A673 (cell line): ENCODE results near the gene ZFYVE28. TPM values are rescaled to one million over a fixed set of nuclear protein-coding genes. Genes with fewer than 3 reads are reported as not detected.
"Not testable (repeated sequence)": the region's sequence is repeated elsewhere in the genome, so short reads cannot be mapped to it uniquely, and the experiment has no call there.

ENCODE experiments used
- BruUV-seq: library from RNA; stranded (reverse); fragments of 400-500 nt; replicated peaks from 2 replicates; lab custom pipeline; 2021; lab: Mats Ljungman, UMichigan
- CTCF ChIA-PET: fragments of 300-600 bp; sonication (Branson Sonifier 250); formaldehyde crosslinking; loops from one replicate; lab custom pipeline; 2022; ENCODE audit warnings: antibody characterized with exemption; lab: Charles Lee
- POLR2A ChIA-PET: fragments of 300-600 bp; sonication (Branson Sonifier 250); formaldehyde crosslinking; loops from one replicate; lab custom pipeline; 2022; ENCODE audit warnings: antibody characterized with exemption; ENCODE audit not compliant: low non-redundant PET; lab: Charles Lee
- DNase-seq: peaks from one replicate; pipeline ENCODE4 v3.0.0-alpha.2; 2015; ENCODE audit warnings: low spot score
- H3K27ac ChIP-seq: fragments of 200-600 bp; sonication (generic); 2 replicates; pipeline ENCODE4 v1.5.1; 2016; ENCODE audit warnings: mixed run types, low read depth, mild to moderate bottlenecking, mixed read lengths, antibody characterized with exemption, low read length; ENCODE audit not compliant: poor library complexity, severe bottlenecking
- H3K27me3 ChIP-seq: fragments of 200-600 bp; sonication (generic); replicated peaks from 2 replicates; pipeline ENCODE4 v1.6.1; 2017; ENCODE audit warnings: mixed run types, low read depth, mild to moderate bottlenecking, mixed read lengths, antibody characterized with exemption, low read length; ENCODE audit not compliant: insufficient read depth, poor library complexity
- H3K36me3 ChIP-seq: fragments of 200-600 bp; sonication (generic); 2 replicates; pipeline ENCODE4 v1.6.1; 2016; ENCODE audit warnings: mixed run types, mild to moderate bottlenecking, mixed read lengths, antibody characterized with exemption, low read length; ENCODE audit not compliant: insufficient read depth, poor library complexity, severe bottlenecking
- H3K4me1 ChIP-seq: fragments of 200-600 bp; sonication (generic); 2 replicates; pipeline ENCODE4 v1.6.1; 2017; ENCODE audit warnings: mixed run types, mild to moderate bottlenecking, mixed read lengths, antibody characterized with exemption, low read length; ENCODE audit not compliant: insufficient read depth, poor library complexity, severe bottlenecking
- H3K4me3 ChIP-seq: fragments of 200-600 bp; sonication (generic); 2 replicates; pipeline ENCODE4 v1.5.1; 2016; ENCODE audit warnings: low read depth, mixed run types, mild to moderate bottlenecking, mixed read lengths, low read length; ENCODE audit not compliant: poor library complexity, severe bottlenecking
- H3K9me3 ChIP-seq: fragments of 200-600 bp; sonication (generic); 2 replicates; pipeline ENCODE4 v1.6.1; 2016; ENCODE audit warnings: mixed run types, low read depth, mild to moderate bottlenecking, mixed read lengths, antibody characterized with exemption, low read length; ENCODE audit not compliant: poor library complexity, severe bottlenecking
- EZH2 ChIP-seq: fragments of 200-600 bp; sonication (generic); IDR thresholded peaks from 2 replicates; pipeline ENCODE4 v1.6.1; 2017; ENCODE audit warnings: borderline replicate concordance, low read depth, mild to moderate bottlenecking, mixed read lengths, antibody characterized with exemption, low read length; ENCODE audit not compliant: poor library complexity, severe bottlenecking
- intact Hi-C: fragments of 100-400 bp; cut with micrococcal nuclease; formaldehyde crosslinking; loops from one replicate; pipeline ENCODE4 v1.10.0; 2022; ENCODE audit not compliant: unreplicated experiment
- total RNA-seq: library from RNA; stranded (reverse); gene quantifications from 2 replicates; pipeline ENCODE4 v1.2.3, GENCODE V29; 2021
- TF ChIP-seq, protein P1 (sequence below): fragments of 300-800, 200-600 bp; sonication (generic); conservative IDR thresholded peaks from 2 replicates; pipeline ENCODE4 v1.5.1; 2017; ENCODE audit warnings: low read depth, mild to moderate bottlenecking, antibody characterized with exemption, low read length, moderate library complexity, mixed read lengths

The ZFYVE28 gene
- total RNA-seq, 1 experiment from 2014 or later = 8.6 TPM

DNA sequence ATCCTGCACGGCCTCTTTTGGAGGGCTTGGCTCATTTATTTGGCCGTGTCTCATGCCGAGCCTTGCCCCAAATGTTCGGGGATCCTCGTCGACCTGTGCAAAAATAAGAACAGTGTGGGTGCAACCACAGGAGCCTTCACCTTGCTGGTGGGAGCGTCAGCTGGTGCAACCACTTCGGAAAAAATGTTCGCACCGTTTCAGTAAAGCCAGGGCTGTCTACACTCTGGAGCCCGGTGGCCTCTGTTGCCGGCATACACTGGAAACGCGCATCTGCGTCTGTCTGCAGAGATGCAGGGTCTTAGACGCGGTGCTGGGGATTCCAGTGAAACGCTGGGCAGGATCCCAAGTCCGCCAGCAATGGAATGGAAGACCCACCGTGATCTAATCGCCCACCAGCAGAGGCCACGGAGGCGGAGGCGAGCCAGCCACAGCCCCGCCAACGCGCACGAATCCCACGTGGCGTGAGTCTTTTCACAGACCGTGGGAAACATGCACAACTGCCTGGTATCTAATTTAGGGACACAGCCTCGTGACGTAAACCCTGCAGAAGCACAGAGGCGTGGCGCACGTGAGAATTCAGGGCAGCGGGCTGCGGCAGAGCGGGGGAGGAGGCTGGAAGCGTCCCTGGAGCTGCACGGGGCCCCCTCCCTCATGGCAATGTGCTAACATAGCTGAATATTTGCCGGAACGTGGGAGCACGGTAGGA, 142.7 kb downstream of the ZFYVE28 start:
- BruUV-seq = no TSS peak
- Histone ChIP-seq H3K36me3 (no peaks in the 10 kb centered on the region), H3K27me3 (no peaks in the 10 kb centered on the region), H3K4me1 (no peaks in the 10 kb centered on the region), H3K4me3 (no peak overlapping the region), H3K9me3 (no peaks in the 10 kb centered on the region), H3K27ac (no peak overlapping the region)
- TF ChIP-seq, protein P1, sequence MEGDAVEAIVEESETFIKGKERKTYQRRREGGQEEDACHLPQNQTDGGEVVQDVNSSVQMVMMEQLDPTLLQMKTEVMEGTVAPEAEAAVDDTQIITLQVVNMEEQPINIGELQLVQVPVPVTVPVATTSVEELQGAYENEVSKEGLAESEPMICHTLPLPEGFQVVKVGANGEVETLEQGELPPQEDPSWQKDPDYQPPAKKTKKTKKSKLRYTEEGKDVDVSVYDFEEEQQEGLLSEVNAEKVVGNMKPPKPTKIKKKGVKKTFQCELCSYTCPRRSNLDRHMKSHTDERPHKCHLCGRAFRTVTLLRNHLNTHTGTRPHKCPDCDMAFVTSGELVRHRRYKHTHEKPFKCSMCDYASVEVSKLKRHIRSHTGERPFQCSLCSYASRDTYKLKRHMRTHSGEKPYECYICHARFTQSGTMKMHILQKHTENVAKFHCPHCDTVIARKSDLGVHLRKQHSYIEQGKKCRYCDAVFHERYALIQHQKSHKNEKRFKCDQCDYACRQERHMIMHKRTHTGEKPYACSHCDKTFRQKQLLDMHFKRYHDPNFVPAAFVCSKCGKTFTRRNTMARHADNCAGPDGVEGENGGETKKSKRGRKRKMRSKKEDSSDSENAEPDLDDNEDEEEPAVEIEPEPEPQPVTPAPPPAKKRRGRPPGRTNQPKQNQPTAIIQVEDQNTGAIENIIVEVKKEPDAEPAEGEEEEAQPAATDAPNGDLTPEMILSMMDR = no peak
- TF ChIP-seq EZH2 = no peak
- CTCF ChIA-PET = interaction anchor here (0.6 kb wide), 1 partner anchor 15 kb away, joined by 3 read pairs; no protein-coding TSS in a partner anchor
- POLR2A ChIA-PET = no interaction called here
- intact Hi-C loops = no loop called here
- DNase-seq = no peak

DNA sequence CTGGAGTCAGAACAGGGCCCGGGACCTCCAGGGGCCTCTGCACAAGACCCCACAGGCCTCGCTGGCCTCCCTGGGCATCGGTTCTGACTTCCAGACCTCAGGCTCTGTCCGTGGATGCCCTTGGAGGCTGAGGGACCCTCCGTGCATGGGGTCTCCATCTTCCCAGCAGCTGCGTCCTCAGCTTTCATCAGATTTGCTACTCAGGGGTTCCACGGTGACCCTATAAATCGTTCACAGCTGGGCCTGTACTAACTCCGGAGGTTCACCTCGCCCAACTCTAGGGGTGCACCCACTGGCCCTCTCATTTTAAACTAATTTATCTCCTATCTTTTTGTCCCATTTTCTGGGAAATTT, 143.4 kb downstream of the ZFYVE28 start:
- intact Hi-C loops, POLR2A ChIA-PET, BruUV-seq, H3K4me1 ChIP-seq, H3K9me3 ChIP-seq, H3K27ac ChIP-seq, H3K36me3 ChIP-seq, CTCF ChIA-PET, DNase-seq, H3K4me3 ChIP-seq, H3K27me3 ChIP-seq: not testable (repeated sequence)

DNA sequence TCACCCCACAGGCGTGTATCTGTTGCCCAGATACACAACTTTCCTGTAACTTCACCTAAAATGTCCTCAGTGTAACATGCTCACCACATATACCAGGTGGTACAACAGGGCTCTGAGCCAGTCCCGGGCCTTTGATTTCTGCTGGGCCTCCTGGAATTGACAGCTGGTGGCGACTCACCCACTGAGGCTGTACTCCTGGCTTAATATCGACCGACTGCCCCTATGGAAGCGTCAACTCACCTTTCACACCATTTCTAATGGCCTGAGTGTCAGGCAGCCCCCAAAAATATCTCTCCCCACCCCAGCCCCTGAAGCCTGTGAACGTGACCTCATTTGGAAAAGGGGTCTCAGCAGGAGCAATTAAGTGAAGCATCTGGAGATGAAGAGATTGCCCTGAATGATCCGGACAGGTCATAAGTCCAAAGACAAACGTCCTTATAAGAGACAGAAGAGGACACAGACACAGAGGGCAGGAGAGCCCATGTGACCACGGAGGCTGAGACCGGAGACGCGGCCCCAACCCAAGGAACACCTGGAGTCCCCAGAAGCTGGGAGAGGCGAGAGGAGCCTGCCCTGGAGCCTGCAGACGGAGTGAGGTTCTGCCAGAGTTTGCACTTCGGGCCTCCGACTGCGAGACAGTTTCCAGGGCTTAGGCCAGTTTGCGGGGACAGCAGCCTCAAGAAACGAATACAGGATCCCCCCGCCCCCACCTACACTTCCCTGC, 144.0 kb downstream of the ZFYVE28 start:
- no peak for DNase-seq
- TF ChIP-seq EZH2 = no peak
- BruUV-seq = no TSS peak
- intact Hi-C loops = no loop called here
- CTCF ChIA-PET = no interaction called here
- no peak overlapping the region for H3K27ac ChIP-seq
- POLR2A ChIA-PET = no interaction called here
- no peaks in the 10 kb centered on the region for H3K4me1 ChIP-seq
- no peak overlapping the region for H3K4me3 ChIP-seq
- no peaks in the 10 kb centered on the region for H3K9me3 ChIP-seq
- no peaks in the 10 kb centered on the region for H3K36me3 ChIP-seq
- no peaks in the 10 kb centered on the region for H3K27me3 ChIP-seq

DNA sequence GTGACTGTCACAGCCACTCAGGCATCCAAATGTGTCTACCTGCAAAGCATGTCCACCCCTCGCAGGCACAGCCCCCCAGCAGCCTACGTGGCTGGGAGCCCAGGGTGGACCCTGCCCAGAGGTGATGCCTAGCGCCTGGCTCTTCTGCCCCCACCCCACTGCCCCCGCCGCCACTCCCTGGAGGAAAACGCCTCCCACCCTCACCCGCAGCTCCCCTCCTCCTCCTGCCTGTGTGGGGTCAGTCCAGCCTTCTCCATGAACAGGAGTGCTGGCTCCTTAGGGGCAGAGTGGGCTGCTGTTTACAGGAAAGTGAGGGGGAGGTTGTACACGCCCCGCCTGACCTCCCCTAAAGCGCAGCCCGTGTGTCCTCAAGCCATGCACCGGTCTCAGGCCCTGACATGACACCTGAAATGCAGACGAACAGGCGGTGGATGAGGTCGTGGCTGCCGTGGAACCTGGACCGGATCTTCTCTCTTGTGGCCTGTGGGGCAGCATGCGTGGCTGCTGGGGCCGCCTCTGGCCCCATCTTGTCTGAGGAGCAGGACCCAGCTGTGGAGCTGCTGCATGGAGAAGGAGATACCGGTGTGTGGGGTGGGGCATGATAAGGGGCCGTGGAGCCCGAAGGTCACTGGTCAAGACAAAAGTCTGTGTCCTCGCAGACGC, 144.7 kb downstream of the ZFYVE28 start:
- H3K4me1 ChIP-seq = no peaks in the 10 kb centered on the region
- no peaks in the 10 kb centered on the region for H3K27me3 ChIP-seq
- ChIA-PET CTCF (no interaction called here), POLR2A (no interaction called here)
- TF ChIP-seq EZH2 = no peak
- TF ChIP-seq, protein P1 = no peak
- H3K4me3 ChIP-seq = no peak overlapping the region
- intact Hi-C loops = no loop called here
- DNase-seq = no peak
- H3K36me3 ChIP-seq = no peaks in the 10 kb centered on the region
- H3K9me3 ChIP-seq = no peaks in the 10 kb centered on the region
- no TSS peak for BruUV-seq
- no peak overlapping the region for H3K27ac ChIP-seq
